ENCODE results near the gene CERK.

The CERK gene

DNA sequence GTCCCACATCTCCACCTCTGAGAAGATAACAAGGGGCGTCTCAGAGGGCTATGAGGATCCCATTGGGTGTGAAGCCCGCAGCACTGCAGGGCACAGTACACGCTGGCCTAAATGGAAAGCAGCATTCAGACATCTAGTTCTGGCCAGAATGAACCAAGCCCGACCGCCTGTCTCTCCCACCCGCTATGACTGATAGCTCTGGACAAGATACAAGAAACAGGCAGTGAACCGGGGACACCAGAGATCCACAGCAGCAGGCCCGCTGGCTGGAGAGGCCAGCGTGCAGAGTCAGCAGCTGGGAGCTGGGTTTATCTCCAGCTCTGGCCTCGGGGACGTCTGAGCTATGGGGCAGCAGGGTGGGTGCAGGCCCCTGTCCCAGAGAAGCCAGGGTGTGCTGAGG is 9.6 kb downstream of the CERK start:
- Histone ChIP-seq H3K4me3 (replicated peaks; ENCODE audit: low read depth, low read length) (no peak overlapping the region), H3K27me3 (replicated peaks; ENCODE audit: control insufficient read depth, insufficient read depth, low read length) (no peaks in the 10 kb centered on the region), H3K36me3 (ENCODE audit: control insufficient read depth, insufficient read depth, low read length) (peaks cover 3% of the 10 kb centered on the region)
- TF ChIP-seq, protein P1, sequence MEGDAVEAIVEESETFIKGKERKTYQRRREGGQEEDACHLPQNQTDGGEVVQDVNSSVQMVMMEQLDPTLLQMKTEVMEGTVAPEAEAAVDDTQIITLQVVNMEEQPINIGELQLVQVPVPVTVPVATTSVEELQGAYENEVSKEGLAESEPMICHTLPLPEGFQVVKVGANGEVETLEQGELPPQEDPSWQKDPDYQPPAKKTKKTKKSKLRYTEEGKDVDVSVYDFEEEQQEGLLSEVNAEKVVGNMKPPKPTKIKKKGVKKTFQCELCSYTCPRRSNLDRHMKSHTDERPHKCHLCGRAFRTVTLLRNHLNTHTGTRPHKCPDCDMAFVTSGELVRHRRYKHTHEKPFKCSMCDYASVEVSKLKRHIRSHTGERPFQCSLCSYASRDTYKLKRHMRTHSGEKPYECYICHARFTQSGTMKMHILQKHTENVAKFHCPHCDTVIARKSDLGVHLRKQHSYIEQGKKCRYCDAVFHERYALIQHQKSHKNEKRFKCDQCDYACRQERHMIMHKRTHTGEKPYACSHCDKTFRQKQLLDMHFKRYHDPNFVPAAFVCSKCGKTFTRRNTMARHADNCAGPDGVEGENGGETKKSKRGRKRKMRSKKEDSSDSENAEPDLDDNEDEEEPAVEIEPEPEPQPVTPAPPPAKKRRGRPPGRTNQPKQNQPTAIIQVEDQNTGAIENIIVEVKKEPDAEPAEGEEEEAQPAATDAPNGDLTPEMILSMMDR (IDR thresholded peaks at IDR 0.05; ENCODE audit: insufficient read depth, low read length, poor library complexity, severe bottlenecking) = no peak
- DNase-seq (ENCODE audit: extremely low read depth, insufficient read length) = no peak

DNA sequence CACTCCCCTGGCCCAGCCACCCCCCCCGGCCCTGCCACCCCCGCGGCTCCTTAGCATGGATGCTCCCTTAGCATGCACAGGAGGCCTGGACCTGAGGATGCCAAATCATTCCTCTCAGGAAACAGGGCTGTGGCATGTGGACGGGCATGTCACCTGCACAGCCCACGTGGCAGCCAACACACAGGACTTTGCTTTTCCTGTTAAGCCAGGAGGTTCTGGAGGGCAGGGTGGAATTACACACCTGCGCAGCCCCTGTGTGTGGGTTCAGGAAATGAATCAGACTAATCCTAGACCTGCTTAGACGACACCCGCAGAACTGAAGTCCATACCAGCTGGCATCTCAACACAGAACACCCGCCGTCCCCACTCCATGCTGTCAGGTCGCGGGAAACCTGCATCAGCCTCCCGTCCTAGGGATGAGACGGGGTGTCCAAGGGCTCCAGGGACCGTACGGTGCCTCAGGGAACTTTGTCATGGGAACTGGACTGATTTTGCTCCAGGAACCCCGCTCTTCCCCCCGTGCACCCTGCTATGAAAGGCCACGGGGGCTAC is 10.2 kb downstream of the CERK start:
- TF ChIP-seq, protein P1 (IDR thresholded peaks at IDR 0.05; ENCODE audit: insufficient read depth, low read length, poor library complexity, severe bottlenecking) = no peak
- H3K4me3 ChIP-seq (replicated peaks; ENCODE audit: low read depth, low read length) = no peak overlapping the region
- H3K36me3 ChIP-seq (ENCODE audit: control insufficient read depth, insufficient read depth, low read length) = peaks cover 3% of the 10 kb centered on the region
- DNase-seq (ENCODE audit: extremely low read depth, insufficient read length) = no peak
- no peaks in the 10 kb centered on the region for H3K27me3 ChIP-seq (replicated peaks; ENCODE audit: control insufficient read depth, insufficient read depth, low read length)

GRCh38 chr22:46726986-46727317 is 11.1 kb downstream of the CERK start:
- DNase-seq (ENCODE audit: extremely low read depth, insufficient read length) = no peak
- Histone ChIP-seq H3K36me3 (ENCODE audit: control insufficient read depth, insufficient read depth, low read length) (peaks cover 3% of the 10 kb centered on the region), H3K27me3 (replicated peaks; ENCODE audit: control insufficient read depth, insufficient read depth, low read length) (no peaks in the 10 kb centered on the region), H3K4me3 (replicated peaks; ENCODE audit: low read depth, low read length) (no peak overlapping the region)
- TF ChIP-seq, protein P1 (IDR thresholded peaks at IDR 0.05; ENCODE audit: insufficient read depth, low read length, poor library complexity, severe bottlenecking) = no peak

- Histone ChIP-seq H3K27me3 (replicated peaks; ENCODE audit: control insufficient read depth, insufficient read depth, low read length) (no peaks in the 10 kb centered on the region), H3K4me3 (replicated peaks; ENCODE audit: low read depth, low read length) (no peak overlapping the region), H3K36me3 (ENCODE audit: control insufficient read depth, insufficient read depth, low read length) (peaks cover 3% of the 10 kb centered on the region)
- TF ChIP-seq, protein P1 (IDR thresholded peaks at IDR 0.05; ENCODE audit: insufficient read depth, low read length, poor library complexity, severe bottlenecking) = no peak
- no peak for DNase-seq (ENCODE audit: extremely low read depth, insufficient read length)
Observed at GRCh38 chr22:46726066-46726985, 11.7 kb downstream of the CERK start.

- peaks cover 3% of the 10 kb centered on the region for H3K36me3 ChIP-seq (ENCODE audit: control insufficient read depth, insufficient read depth, low read length)
- no peak overlapping the region for H3K4me3 ChIP-seq (replicated peaks; ENCODE audit: low read depth, low read length)
- TF ChIP-seq, protein P1 (IDR thresholded peaks at IDR 0.05; ENCODE audit: insufficient read depth, low read length, poor library complexity, severe bottlenecking) = no peak
- no peak for DNase-seq (ENCODE audit: extremely low read depth, insufficient read length)
- no peaks in the 10 kb centered on the region for H3K27me3 ChIP-seq (replicated peaks; ENCODE audit: control insufficient read depth, insufficient read depth, low read length)
Observed at GRCh38 chr22:46725096-46725495, 13.0 kb downstream of the CERK start.
